Activated gamma-delta T cell treated with anti-CD3 and anti-CD28 coated beads, Interleukin-2, amount 50 U/mL, for 16 hours (primary cell): ENCODE measurements around the gene DLL1.

Experiments used
- DNase-seq: peaks from one replicate; pipeline ENCODE4 v3.0.0-alpha.2; 2020; ENCODE audit warnings: low read depth

Gene DLL1

DNA sequence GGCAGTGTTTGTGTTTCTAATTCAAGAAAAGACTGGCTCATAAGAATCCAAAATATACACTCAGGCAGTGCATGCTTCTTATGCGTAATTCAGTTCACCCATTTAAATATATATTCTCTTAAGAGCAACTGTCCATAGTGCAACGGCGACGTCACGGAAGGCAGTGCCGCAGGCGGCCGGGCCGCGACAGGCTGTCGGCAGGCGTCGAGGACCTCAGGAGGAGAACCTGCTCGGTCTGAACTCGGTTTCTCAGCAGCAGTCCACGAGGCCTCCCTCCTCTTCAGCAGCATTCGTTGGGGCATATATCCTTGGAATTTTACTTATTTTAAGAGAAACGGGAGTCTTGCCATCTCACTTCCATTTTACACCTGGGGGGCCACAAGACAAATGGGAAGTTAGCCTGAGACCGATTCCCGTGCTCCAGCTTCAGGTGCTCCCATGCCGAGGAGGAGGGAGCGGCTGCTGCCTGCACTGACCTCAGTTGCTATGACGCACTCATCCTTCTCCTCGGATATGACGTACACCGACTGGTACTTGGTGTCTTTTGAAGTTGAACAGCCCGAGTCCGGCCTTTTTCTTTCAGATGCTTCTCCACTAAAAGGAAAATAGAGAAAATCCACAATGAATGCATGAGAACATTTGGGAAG is 8.2 kb downstream of the DLL1 start:
- DNase-seq: no peak

DNA sequence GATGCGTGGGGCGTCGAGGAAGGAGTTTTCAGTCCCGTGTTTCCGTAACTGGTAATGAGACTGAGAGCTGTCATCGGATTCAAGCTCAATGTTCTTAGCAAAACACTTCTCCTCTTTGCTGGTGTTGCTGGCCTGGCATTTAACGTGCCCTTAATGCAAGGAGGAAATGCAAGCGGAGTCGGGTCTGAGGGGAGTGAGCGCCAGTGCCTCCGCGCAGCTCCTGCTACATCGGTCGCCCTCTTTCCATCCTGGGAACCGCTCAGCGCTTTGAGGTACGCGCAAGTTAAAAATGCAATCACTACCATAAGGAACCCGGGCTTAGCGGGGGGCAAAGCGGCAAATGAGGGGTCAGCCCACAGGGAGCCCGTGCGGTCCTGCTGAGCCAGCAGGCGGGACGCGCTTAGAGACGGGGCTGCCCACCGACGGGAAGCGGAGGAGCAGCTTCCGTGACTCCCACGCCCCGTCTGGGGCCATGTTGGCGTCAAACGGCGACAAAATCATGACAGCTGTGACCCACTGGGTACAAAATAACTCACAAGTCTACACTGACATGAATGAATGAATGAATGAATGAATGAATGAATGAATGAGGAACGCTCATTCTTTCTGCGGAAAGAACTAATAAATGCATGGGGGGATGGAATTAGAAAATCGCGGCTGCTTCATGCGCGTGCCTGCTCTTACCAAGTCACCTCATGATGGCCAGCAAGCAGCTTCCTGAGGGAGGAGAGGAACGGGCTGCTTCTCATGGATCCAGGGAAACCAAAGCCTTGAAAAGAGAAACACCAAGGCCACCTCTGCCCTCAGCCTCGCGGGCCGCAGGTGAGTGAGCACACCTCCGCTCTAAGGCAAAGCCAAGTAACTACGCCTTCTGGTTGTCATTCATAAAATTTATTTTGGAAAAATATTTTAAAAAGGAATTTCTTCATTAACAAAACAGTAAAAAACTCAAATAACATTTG is 9.3 kb downstream of the DLL1 start:
- DNase-seq: no peak

DNA sequence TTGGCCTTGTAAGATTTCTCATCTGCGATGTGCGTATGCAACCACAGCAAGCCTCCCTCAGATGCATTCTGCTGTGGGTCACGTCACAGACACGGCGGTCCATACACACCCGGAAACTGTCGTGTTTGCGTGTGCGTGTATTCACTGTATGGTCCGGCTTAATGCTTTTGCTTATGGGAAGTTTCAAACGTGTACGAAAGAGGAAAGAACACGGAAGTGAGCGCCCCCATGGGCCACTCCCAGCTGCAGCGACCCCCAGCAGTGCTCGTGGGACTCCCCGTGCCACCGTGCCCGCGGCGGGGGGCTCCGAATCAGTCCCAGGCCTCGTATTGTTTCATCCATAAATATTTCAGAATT is 10.2 kb downstream of the DLL1 start:
- DNase-seq: no peak

DNA sequence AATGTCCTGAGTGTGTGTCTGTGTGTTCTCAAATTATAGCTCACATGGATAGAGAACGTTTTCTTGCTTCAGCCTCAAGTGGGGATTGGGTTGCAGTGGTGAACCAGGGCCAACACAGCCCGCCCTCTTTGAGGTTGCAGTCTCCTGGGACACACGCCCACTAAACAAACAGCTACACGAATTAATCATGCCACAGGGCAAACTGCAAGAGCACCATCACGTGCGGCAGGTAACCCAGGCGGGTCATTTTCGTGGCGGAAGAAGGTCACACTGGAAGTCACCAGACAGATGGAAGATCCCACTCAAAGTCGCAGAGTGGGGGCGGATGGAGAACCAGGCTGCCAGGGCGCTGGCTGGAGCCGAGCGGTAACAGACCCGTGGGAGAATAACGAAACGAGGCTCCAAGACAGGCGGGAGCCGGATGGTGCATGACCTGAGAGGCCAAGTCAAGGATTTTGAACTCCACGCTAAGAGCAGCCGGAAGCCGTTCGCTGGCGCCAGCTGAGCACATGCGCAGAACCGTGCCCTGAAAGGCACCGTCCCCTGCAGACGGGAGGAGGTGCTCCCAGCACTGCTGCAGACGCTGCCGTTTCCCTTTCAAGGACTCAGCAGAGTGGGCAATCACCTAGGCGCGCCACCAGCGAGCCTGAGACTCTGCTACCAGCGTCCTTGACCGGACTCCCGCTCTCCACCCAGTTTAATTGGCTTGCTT is 10.7 kb downstream of the DLL1 start:
- no peak for DNase-seq

DNA sequence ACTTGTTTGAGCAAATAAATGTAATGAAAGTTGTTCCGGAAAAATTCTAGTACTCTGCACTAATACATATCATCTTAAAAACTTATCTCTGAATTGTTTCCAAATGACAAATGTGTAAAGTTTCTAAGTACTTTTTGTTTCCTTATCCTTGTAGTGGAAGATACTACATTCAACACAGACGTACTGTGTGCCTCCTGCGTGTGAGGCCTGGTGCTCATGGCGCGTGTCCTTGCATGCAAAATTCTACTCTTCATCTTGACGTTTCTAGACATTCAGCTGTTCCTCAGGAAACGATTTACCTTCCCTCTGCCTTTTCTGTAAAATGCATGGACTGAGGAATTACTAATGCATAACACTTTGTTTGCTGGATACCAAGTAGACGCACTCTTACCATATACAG is 11.5 kb downstream of the DLL1 start:
- DNase-seq: no peak

DNA sequence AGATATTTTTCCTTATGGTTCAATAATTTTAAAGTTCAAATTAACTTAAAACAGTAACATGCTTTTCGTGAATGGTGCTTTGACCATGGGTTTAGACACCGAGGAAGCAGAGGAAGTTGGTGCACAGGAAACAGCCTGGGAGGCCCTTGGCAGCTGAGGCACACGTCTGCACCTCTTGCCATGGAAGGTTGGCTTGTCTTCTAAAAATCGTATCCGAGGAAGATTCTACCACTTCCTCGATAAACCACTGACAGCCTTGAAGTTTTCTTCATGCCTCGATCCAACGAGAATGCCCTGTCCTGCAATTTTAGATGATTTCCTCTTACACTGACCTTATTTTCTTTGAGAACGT is 12.2 kb downstream of the DLL1 start:
- DNase-seq: no peak

DNA sequence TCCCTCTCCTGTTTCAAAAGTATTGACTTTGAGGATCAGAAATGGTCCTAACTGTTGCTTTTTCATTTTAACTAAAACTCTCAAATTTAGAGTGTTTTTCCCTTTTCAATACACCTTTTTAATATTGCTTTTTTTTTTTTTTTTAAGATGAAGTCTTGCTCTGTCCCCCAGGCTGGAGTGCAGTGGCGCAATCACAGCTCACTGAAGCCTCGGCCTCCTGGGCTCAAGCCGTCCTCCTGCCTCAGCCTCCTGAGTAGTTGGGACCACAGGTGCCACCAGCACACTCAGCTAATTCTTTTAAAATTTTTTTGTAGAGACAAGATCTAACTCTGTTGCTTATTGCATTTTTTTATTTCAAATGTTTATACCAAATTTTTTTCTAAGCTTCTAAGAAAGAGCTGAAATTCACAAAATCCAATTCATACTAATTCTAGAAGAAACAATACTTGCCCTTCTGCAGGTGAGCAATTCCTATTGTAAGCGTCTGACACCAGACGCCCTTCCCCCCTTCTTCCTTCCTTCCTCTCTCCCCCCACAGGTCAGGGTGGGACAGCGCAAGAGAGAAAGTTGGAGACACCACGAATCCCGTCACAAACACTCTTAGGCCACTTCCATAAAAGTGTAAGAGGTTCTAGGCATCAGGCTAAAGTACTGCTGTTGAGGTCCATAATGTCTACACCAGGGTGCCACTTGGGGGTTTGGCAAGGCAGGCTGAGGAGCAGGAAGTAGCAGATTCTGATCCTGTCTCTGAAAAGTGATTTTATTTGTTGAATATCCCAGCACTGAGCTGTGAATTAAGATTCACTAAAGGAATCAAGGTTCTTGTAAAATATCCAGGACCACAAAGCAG is 12.8 kb downstream of the DLL1 start:
- no peak for DNase-seq

DNA sequence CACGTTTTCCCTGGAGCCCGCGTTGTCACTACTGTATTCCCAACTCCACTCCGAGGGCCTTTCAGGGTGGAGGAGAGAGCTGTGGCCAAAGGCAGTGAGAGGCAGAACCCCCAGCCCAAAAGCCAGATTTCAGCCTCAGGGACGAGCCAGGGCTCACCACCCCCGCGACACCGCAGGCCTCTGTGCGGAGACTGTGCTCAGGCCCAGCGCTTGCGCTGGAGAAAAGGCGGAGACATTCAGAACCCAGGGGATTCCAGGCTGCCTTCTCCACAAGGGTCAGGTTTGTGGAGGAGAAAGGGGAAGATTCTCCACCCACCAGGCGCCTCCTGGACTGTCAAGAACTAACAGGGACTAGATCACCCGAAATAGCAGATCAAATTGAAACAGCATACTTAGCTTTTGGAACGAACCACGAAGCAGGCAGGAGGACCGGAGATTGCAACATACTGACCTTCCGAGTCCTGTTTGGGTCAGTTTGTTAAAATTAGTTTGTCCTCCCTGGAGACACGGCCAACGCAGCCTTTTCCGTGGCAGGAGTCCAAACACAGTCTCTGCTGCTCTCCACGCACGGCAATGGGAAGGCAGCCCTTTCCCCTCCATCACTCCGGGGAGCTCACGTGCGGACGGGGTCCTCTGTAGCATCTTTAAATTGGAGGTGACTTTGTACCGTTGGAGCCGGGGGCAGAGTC is 14.4 kb downstream of the DLL1 start:
- DNase-seq: no peak

DNA sequence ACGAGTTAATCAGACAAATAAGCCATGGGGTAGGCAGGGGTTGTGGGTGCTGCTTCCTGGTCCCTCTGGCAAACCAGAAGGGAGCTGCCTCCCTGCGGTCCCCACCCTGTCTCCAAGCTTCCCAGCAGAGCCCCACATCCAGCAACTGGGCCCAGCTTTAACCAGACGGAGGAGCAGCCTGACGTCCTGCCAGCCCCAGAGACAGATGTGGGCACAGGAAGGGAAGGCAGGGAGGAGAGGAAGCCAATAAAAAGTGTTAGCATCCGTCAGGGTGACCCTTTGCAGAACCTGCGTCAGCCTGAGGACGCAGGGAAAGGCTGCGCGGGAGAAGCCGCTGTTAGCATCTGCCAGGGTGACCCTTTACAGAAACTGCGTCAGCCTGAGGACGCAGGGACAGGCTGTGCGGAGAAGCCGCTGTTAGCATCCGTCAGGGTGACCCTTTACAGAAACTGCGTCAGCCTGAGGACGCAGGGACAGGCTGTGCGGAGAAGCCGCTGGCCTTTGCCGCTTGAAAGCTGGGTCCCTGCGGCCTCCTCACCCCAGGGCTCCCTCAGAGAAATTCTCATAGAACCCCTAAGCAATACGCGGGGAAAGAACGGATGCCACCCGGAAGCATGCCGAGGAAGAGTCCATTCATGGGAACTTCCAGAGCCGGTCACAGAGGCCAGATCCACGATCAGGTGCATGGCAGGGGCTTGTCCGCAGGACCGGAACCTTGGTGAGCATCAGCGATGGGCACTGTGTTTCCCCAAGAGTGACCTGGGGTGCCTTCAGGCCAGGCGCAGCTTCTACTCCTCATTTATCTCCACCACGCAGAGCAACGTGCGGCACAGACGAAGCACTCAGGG is 15.9 kb downstream of the DLL1 start:
- DNase-seq: no peak

DNA sequence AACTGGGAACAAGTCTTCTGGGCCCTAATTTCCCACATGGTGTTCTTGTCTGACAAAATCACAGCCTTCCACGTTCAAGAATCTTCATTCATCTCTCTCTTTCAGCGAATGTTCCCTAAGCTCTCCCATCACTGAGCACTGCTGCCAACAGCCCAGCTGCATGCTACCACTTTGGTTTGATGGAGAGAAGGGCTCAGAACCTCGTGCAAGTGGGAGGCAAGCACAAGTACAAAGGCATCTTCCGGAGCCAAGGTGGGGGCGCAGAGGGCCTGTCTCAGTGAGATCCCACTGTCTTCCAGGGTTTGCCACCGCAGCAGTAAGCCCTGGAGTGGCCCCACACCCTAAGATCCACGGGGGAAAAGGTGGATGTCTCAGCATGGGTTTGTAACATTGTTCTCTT is 17.2 kb downstream of the DLL1 start:
- DNase-seq: no peak

DNA sequence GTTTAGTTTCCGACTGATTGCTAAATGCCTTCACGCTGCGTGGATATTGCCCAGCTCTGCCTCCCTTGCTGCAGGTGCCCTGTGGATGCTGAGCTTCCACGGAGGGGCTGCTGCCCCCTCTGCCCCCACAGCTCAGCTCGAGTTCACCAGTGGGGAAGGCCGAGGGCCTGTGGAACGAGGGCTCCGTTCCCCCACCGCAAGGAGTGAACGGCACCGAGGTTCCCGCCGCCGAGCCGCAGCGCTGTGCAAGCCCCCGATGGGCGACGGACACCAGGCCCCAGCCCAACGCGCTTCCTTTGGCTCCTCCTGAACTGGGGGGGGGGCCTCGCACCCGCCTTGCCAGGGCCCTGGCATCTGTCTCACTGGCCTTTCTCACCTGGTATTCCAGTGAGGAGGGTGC is 17.7 kb downstream of the DLL1 start:
- no peak for DNase-seq

DNA sequence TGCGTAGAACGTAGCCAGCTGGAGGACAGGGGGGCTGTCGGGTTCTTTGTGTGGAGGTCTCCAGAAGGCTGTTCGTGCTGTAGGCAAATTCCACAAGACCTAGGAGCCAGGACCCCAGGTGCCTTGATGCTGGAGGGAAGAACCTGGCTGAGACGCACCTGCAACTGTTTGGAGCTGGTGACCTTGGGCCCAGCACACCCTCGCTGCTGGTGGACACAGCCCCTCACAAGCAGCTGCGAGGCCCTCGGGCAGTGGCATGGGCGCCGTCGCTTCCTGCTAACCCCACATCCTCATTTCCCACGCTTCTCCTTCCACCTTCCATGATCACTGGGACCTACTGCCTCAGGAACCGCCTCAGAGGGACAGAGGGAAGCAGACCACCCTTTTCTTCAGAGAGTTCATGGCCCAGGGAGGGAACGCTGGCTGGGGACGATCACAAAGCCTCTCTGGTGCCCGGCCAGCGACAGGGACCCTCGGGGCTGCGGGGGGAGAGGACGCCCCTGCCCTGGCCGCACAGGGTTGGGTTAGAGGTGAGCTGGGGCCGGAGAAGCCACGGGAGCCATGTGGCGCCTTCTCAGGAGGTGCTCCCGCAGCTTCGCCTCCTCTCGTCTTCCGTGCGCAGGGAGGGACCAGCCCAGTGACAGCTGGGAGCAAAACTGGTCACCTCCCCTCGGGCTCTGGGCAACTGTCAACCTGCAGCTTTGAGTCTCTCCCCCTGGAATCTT is 18.4 kb downstream of the DLL1 start:
- no peak for DNase-seq

DNA sequence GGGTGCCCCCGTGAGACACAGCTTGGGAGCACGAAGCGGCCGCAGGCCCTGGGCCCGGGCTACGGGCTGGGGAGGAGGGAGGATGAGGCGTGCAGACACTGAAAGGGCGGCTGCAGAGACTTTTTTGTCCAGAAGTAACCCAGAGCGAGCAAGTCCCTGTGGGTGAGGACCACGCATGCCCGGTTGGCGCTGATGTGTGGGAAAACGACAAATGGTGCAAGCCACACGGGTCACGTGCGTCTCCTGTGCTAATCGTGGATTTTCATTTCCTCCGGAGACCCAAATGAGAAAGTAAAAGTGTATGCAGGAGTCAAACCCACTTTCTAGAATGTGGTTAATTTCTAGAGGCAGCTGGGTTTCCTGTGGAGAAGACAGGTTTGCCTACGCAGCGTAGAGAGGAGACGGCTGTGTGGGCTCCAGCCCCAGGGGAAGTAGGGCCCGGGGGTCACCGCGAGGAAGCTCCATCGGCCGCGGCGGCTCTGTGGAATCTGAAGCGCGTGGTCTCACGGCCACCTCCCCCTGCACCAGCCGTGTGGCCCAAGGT is 19.0 kb downstream of the DLL1 start:
- DNase-seq: peak; percentile 53

DNA sequence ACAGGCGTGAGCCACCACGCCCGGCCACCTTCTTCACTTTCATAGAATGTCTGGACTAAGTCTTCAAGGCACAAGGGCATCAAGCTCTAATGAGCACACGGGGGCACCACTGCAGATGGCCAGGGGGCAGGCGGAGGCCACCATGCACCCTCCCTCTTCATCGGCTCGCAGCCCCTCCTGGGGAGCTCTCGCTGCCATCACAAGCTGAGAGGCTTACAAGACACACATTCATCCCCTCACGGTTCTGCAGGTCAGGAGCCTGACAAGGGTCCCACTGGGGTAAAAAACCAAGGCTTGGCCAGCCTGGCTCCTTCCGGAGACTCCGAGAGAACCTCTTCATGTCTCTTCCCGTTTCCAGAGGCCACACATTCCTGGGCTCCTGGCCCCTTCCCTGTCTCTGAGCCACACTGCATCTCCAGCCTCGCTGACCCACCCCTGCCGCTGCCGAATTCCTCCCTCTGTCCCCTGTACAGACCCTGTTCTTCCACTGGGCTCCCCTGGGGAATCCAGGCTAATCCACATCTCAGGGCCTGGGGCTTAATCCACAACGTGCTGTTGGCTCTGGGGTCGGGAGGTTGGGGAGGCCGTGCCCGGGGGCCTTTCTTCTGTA is 19.8 kb downstream of the DLL1 start:
- DNase-seq: no peak

DNA sequence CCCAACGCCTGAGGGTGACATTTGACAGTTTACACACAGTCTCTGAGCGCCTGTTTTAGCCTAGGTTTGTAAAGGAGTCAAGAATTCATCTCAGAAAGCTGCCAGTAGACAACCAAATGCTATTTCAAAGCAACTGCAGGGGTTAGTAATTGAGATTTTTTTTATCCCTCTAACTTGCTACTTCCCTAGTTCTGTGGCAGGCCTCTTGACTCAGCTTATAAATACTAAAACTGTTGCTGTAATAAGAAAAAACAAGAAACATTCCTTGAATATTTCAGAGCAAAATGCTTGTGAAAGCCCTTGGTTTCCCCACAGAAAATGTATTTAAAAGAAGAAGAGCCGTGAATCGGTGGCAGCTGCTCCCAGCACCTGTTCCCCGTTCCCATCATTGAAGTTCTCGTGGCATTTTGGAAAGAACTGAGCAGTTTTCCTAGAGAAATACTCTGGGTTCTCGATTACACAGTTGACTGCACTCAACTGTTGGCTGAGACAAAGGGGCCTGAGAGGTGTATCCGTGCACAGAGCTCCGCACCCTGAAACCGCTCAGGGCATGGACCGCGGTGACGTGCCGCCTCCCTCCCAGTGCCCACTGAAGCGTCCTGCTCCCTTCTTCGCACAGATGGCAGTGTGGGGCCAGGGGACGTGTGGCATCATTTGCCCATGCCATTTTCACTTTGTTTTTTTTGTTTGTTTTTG is 20.9 kb downstream of the DLL1 start:
- no peak for DNase-seq

DNA sequence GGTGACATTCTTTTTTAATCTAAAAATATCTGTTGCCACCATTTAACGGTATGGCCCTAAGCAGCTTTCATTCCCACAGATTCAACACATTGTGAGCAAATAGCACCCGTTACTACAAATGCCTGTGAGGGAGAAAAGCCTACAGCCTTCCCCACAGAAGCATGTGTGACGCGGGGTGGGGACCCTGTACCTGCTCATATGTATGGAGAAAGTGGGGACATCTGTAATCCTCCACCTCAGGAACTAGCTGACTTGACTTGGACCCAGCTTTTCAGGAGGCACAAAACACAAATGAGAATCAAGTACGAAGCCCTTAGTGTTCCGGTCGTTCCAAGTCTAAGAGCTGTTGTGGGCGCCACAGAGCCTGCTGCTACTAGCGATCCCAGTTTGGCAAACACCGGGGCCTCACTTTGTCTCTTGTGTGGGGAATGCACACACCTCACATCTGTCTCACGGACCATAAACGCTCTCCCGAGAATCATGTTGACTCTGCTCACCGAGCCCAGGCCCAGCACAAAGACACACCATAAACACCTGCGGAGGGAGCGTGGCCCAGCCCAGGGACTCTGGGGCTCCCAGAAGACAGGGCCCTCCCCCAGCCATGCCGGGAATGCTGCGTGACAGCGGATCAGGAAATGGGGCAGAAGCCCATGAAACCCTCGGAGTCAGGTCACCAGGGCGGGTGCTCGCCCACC is 21.6 kb downstream of the DLL1 start:
- no peak for DNase-seq

DNA sequence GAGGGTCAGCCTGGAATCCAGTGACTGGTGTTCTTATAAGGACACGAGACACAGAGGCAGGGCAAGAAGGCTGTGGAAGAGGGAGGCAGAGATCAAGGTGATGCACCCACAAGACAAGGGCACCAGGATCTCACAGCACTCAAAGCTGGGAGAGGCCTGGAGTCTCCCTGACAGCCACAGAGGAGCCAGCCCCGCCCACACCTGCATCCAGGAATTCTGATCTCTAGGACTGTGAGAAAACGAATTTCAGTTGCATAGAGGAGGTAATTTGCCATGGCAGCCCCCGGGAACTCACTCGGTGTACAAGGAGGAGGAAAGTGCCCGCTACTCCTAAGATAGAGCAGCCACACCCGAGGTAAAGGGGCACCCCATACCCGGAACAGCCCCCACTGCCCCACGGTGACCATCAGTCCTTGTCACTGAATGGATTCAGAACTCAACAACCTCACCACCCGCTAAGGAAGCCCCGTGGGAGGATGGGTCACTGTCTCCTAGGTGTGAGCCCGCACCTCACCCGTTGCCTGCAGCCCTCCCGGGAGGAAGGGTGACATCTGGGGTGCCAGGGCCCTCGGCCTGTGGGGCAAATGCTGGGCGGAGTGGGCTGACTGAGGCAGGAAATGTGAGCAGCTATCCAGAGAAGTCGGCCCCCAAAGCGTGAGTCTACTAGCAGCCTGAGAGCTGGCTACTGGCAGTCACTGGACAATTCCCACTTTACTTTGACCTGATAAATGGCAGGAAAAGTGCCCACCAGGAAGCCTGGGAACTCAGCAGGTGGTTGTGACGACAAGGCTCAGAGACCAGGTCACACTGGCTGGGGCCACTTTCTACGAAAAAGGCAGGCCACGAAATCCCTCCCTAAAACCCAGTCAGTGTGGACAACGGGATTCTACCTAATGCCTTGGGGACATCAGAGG is 22.4 kb downstream of the DLL1 start:
- no peak for DNase-seq
